BJ (cell line): ENCODE measurements around the gene MBD2. TPM values are rescaled to one million over a fixed set of nuclear protein-coding genes. Genes with fewer than 3 reads are reported as not detected.

Experiments used
- CTCF ChIA-PET: fragments of 350-600 bp; formaldehyde crosslinking; extraction: SDS; loops from one replicate; lab custom pipeline; 2021; ENCODE audit warnings: antibody characterized with exemption, inconsistent platforms; lab: Yijun Ruan, JAX
- POLR2A ChIA-PET: fragments of 300-600 bp; sonication (Branson Sonifier 250); formaldehyde crosslinking; extraction: SDS; loops from one replicate; lab custom pipeline; 2021; ENCODE audit warnings: antibody characterized with exemption; lab: Charles Lee
- DNase-seq: peaks from one replicate; pipeline ENCODE4 v3.0.0-alpha.2; 2011; ENCODE audit warnings: low read depth
- H3K27me3 ChIP-seq: 2 replicates; pipeline ENCODE4 v1.6.0; 2011; ENCODE audit warnings: low read length; ENCODE audit not compliant: control insufficient read depth, insufficient read depth
- H3K36me3 ChIP-seq: 2 replicates; pipeline ENCODE4 v1.5.1; 2011; ENCODE audit warnings: low read length; ENCODE audit not compliant: control insufficient read depth, insufficient read depth
- H3K4me3 ChIP-seq: 2 replicates; pipeline ENCODE4 v1.5.1; 2011; ENCODE audit warnings: low read depth, mild to moderate bottlenecking, control low read depth, low read length
- polyA plus RNA-seq: library from polyadenylated mRNA; depleted of rRNA; stranded (reverse); fragments of >200 nt; gene quantifications from 2 replicates; pipeline ENCODE4 v1.2.3, GENCODE V29; 2011
- TF ChIP-seq, protein P1 (sequence below): IDR thresholded peaks from 2 replicates; pipeline ENCODE4 v1.5.1; 2011; ENCODE audit warnings: low read depth, mild to moderate bottlenecking, control low read depth, inconsistent platforms, low read length, moderate library complexity; ENCODE audit not compliant: insufficient read depth

The MBD2 gene
- polyA plus RNA-seq, 1 experiment: 35.8 TPM

DNA sequence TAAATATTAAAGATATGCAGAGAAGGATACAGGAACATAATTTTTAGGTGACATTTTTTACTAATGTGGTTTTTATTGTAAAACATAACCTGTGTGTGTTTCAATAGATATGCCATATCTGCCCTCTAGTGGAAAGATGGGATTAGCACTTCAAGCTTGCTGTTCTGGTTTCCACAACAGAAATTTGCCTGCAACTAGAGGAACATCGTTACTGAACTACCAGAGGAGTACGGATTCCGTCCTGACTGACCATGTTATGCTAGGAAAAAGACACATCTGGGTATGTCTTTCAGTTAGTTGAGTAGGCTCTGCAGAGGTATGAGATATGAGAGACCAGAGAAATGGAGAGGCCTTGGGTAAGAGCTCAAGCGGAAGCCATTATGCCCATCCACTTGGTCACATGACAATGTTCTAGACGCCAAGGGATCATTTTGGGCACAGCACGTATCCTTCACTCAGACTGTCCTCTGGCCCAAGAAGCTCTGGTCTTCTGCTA is 104.9 kb downstream of the MBD2 start:
- H3K36me3 ChIP-seq: no peaks in the 10 kb centered on the region
- CTCF ChIA-PET: interaction anchor here (0.6 to 2.6 kb wide), 16 partner anchors 8 to 552 kb away, joined by 3 to 31 read pairs (median 4); no protein-coding TSS in a partner anchor
- no peaks in the 10 kb centered on the region for H3K27me3 ChIP-seq
- no peak overlapping the region for H3K4me3 ChIP-seq
- POLR2A ChIA-PET: no interaction called here
- no peak for DNase-seq
- TF ChIP-seq, protein P1, sequence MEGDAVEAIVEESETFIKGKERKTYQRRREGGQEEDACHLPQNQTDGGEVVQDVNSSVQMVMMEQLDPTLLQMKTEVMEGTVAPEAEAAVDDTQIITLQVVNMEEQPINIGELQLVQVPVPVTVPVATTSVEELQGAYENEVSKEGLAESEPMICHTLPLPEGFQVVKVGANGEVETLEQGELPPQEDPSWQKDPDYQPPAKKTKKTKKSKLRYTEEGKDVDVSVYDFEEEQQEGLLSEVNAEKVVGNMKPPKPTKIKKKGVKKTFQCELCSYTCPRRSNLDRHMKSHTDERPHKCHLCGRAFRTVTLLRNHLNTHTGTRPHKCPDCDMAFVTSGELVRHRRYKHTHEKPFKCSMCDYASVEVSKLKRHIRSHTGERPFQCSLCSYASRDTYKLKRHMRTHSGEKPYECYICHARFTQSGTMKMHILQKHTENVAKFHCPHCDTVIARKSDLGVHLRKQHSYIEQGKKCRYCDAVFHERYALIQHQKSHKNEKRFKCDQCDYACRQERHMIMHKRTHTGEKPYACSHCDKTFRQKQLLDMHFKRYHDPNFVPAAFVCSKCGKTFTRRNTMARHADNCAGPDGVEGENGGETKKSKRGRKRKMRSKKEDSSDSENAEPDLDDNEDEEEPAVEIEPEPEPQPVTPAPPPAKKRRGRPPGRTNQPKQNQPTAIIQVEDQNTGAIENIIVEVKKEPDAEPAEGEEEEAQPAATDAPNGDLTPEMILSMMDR: peak; percentile 81

DNA sequence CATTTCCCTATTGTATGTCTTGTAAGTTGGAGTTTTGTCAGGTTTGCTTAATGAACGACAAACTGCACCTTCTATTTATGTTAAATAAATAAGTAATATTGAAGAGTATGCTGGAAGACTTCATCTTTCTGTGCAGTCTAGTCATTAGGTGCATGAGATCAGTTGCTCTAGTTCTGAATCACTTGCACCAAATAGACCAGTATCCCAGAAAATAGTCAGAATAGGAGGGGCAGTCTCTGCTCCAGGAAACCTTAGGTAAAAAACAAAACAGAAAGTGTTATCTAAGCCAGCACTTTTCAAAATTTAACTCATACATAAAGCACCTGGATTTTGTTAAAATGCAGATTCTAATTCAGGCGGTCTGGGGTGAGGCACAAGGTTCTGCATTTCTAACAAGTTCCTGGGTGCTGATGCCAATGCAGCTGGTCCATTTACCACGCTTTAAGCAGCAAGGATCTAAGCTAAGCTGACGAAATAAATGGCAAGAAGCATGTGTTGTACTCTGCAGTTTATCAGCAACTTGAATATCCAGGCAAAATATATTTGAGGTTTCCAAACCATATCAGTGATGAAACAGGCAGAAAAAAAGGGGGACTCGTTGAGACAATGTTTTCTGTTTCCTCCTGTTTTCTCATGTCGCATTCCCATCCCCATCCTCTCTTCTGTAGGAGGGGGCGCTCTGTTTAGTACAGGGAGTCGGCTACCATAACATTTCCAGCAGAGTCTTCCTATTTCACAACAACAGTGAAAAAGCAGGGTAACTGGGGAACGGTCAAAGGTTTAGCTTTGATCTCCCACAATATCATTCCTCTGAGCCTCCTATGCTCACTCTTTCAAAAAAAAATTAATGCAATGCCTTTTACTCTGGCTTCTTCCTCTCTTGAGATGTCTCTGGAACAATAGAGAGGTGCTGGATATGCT is 106.4 kb downstream of the MBD2 start:
- TF ChIP-seq, protein P1: no peak
- Histone ChIP-seq H3K27me3 (no peaks in the 10 kb centered on the region), H3K4me3 (no peak overlapping the region), H3K36me3 (no peaks in the 10 kb centered on the region)
- POLR2A ChIA-PET: no interaction called here
- CTCF ChIA-PET: interaction anchor here (1.1 to 2.6 kb wide), 5 partner anchors 12 to 551 kb away, joined by 3 to 31 read pairs (median 5); no protein-coding TSS in a partner anchor
- no peak for DNase-seq

DNA sequence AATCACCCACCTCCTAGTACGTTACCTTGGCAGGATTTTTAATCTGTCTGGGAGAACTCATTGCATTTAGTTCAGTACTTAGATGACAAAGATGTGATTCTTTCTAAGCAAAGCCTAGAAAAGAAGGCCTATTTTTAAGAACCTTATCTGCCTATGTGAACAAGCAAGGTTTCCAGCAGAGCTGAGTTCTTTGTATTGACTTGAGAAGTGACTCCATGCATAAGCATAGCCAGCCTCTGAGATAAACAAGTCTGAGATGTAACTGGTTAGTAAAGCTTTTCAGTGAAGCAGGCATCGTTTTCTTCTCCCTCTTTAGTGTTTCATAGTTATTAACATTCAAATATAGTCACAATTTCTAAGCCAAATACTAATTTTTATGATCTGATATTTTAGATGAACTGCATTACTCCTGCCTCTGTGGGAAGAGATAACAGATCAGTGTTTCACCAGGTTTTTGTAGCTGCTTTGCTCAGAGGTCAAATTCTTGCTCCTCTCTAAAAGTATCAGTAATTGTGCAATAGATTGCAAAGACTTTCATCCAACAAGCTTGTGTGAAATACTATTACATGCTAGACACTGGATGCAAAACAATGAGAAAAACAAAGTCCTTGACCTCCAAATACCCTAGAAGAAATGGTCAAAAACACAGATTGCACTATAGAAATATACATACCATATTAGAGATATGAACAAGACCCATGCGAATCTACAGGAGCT is 107.8 kb downstream of the MBD2 start:
- POLR2A ChIA-PET: no interaction called here
- DNase-seq: no peak
- no peaks in the 10 kb centered on the region for H3K27me3 ChIP-seq
- no peaks in the 10 kb centered on the region for H3K36me3 ChIP-seq
- CTCF ChIA-PET: interaction anchor here (0.9 to 2.2 kb wide), 6 partner anchors 11 to 549 kb away, joined by 3 to 8 read pairs (median 4); no protein-coding TSS in a partner anchor
- no peak overlapping the region for H3K4me3 ChIP-seq
- TF ChIP-seq, protein P1: no peak

DNA sequence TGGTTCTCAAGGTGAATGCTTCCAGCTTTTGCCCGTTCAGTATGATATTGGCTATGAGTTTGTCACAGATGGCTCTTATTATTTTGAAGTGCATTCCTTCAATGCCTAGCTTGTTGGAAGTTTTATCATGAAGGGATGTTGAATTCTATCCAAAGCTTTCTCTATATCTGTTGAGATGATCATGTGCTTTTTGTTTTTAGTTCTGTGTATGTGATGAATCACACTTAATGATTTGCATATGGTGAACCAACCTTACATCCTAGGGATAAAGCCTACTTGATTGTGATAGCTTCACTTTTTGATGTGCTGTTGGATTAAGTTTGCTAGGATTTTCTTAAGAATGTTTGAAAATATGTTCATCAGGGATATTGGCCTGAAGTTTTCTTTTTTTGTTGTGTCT is 112.1 kb downstream of the MBD2 start:
- Histone ChIP-seq H3K27me3 (no peaks in the 10 kb centered on the region), H3K4me3 (no peak overlapping the region), H3K36me3 (no peaks in the 10 kb centered on the region)
- DNase-seq: peak; percentile 50
- TF ChIP-seq, protein P1: no peak
- POLR2A ChIA-PET: no interaction called here
- CTCF ChIA-PET: interaction anchor here (0.6 to 4.5 kb wide), 4 partner anchors 7 to 413 kb away, joined by 3 to 19 read pairs (median 6); no protein-coding TSS in a partner anchor

DNA sequence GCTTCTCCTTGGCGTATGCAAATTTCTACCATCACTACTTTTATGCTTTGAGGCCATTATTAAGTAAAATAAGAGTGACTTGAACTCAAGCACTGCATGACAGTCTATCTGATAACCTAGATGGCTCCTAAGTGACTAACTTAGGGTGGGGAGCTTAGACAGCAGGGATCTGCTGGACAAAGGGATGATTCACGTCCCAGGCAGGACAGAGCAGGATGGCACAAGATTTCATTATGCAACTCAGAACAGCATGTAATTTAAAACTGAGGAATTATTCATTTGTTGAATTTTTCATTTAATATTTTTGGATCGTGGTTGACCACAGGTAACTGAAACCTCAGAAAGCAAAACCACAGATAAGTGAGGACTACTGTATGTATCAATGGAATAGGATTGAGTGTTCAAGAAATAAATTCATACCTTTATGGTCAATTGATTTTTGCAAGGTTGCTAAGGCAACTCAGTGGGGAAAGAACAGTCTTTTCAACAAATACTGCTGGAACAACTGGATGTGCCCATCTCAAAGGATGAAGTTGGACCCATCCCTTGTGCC is 115.3 kb downstream of the MBD2 start:
- Histone ChIP-seq H3K4me3 (no peak overlapping the region), H3K27me3 (no peaks in the 10 kb centered on the region), H3K36me3 (no peaks in the 10 kb centered on the region)
- CTCF ChIA-PET: interaction anchor here (0.6 kb wide), 1 partner anchor 23 kb away, joined by 3 read pairs; no protein-coding TSS in a partner anchor
- POLR2A ChIA-PET: no interaction called here
- TF ChIP-seq, protein P1: no peak
- no peak for DNase-seq
